Activated naive CD8-positive, alpha-beta T cell treated with anti-CD3 and anti-CD28 coated beads, Interleukin-2, amount 50 U/mL, for 24 hours (primary cell): Measurements from ENCODE around the gene PHRF1.

Experiments used
- ATAC-seq: fragments of 150-1000 bp; cut with Tn5 transposase; one replicate; pipeline ENCODE4 v1.10.0; 2021
- DNase-seq: peaks from one replicate; pipeline ENCODE4 v3.0.0; 2021
- H3K27ac Mint-ChIP-seq: one replicate; pipeline ENCODE4 v1.8.0; 2021; ENCODE audit warnings: mild to moderate bottlenecking, mixed read lengths
- H3K27me3 Mint-ChIP-seq: one replicate; pipeline ENCODE4 v1.8.0; 2021; ENCODE audit warnings: mixed read lengths
- H3K36me3 Mint-ChIP-seq: one replicate; pipeline ENCODE4 v1.8.0; 2021; ENCODE audit warnings: low read depth, mixed read lengths
- H3K4me1 Mint-ChIP-seq: one replicate; pipeline ENCODE4 v1.8.0; 2021; ENCODE audit warnings: mixed read lengths
- H3K4me3 Mint-ChIP-seq: one replicate; pipeline ENCODE4 v1.8.0; 2021; ENCODE audit warnings: mild to moderate bottlenecking, moderate library complexity, mixed read lengths
- H3K9me3 Mint-ChIP-seq: one replicate; pipeline ENCODE4 v1.8.0; 2021; ENCODE audit warnings: mixed read lengths

Gene PHRF1

DNA sequence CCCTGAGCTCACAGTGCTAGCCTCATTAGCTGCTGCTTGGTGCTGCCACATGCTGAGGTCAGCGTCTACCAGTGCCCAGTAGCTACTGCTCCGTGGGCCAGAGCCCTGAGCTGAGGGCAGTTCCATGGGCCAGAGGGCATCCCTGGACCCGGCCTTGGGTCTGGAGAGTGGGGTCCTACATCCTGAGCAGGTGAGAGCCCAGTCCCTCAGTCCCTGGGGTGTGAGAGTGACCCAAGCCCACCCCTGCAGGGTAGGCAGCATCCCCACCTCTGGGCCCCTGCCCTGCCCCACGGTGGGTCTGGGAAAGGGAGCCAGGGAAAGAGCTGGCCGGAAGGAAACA, 25.6 kb upstream of the PHRF1 start:
- H3K4me1 Mint-ChIP-seq, result no peaks in the 10 kb centered on the region
- DNase-seq, result no peak
- no peaks in the 10 kb centered on the region for H3K27me3 Mint-ChIP-seq
- H3K4me3 Mint-ChIP-seq, result no peak overlapping the region
- H3K27ac Mint-ChIP-seq, result no peak overlapping the region
- H3K36me3 Mint-ChIP-seq, result no peaks in the 10 kb centered on the region
- no peaks in the 10 kb centered on the region for H3K9me3 Mint-ChIP-seq
- ATAC-seq, result no peak

DNA sequence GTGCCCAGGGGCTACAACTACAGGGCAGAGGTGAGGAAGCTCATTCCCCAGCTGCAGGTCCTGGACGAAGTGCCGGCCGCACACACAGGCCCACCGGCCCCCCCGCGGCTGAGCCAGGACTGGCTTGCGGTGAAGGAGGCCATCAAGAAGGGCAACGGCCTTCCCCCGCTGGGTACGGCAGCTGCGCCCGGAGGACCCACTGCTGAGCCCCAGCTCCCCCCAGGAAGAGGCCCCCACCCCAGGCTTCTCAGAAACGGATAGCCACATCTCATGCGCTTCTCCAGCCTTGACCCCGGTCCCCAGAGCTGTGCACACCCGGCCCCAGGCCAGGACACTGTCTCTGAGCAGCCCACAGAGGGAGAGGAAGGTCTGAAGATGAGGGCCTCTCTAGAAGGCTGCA, 25.1 kb upstream of the PHRF1 start:
- no peaks in the 10 kb centered on the region for H3K27me3 Mint-ChIP-seq
- ATAC-seq (no peak), DNase-seq (no peak)
- H3K36me3 Mint-ChIP-seq, result no peaks in the 10 kb centered on the region
- no peak overlapping the region for H3K27ac Mint-ChIP-seq
- H3K4me1 Mint-ChIP-seq, result no peaks in the 10 kb centered on the region
- H3K4me3 Mint-ChIP-seq, result no peak overlapping the region
- no peaks in the 10 kb centered on the region for H3K9me3 Mint-ChIP-seq

DNA sequence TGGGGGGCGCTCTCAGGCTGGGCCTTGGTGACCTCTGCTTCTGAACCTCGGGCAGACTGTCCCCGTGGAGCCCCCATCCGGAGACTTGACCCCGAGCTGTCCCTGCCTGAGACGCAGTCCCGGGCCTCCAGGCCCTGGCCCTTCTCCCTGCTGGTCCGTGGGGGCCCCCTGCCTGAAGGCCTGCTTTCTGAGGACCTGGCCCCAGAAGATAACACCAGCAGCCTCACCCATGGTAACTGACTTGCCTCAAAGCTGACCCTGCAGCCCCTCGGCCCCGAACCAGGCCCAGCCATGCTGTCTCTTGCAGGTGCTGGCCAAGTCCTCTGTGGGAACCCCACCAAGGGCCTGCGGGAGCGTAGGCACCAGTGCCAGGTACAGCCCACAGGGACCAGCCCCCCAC, 24.7 kb upstream of the PHRF1 start:
- no peaks in the 10 kb centered on the region for H3K36me3 Mint-ChIP-seq
- no peak overlapping the region for H3K27ac Mint-ChIP-seq
- peaks cover 1% of the 10 kb centered on the region for H3K4me1 Mint-ChIP-seq
- DNase-seq (no peak), ATAC-seq (no peak)
- H3K27me3 Mint-ChIP-seq, result peaks cover 3% of the 10 kb centered on the region
- no peak overlapping the region for H3K4me3 Mint-ChIP-seq
- no peaks in the 10 kb centered on the region for H3K9me3 Mint-ChIP-seq

DNA sequence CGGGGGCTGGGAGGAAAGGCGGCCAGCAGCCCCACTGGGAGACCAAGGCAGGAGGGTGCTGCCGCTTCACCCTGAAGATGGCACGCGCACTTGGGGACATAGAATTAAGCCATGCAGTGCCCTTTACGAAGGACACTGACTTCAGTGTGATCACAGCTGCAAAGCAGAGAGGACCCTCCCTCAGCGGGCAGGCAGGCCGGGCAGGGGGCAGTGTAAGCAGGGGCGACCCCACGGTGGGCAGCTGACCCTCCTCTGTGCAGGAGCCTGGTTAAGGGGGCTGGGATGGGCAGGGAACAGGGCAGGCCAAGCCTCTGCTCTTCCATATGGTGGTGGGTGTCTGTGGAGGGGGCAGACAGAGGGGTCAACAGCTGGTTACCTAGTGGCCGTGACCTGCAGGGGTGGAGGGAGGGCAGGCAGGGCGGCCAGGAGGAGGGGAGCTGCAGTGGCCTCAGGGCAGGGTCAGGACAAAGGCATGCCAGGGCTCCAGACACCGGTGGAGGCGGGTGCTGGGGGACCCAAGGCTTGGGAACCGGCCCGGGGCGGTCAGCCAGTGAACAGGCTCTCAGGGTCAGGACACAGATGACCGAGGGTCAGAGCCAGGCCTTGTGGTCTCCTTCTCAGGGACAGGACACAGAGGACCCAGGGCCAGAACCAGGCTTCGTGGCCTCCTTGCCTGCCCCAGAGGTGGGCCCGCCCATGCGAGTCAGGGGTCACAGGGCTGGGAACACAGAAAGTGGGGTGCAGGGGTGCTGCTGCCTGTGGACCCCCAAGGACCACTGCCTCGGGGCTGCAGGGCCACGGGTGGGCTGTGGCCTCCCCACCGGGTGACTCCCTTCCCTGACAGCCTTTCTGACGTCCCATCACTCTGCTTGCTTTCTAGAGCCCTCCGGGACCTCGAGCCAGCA, 22.9 kb upstream of the PHRF1 start:
- Mint-ChIP-seq H3K27me3 (peaks cover 9% of the 10 kb centered on the region), H3K4me3 (no peak overlapping the region), H3K36me3 (no peaks in the 10 kb centered on the region), H3K9me3 (no peaks in the 10 kb centered on the region), H3K4me1 (peaks cover 1% of the 10 kb centered on the region), H3K27ac (no peak overlapping the region)
- DNase-seq (no peak), ATAC-seq (no peak)

DNA sequence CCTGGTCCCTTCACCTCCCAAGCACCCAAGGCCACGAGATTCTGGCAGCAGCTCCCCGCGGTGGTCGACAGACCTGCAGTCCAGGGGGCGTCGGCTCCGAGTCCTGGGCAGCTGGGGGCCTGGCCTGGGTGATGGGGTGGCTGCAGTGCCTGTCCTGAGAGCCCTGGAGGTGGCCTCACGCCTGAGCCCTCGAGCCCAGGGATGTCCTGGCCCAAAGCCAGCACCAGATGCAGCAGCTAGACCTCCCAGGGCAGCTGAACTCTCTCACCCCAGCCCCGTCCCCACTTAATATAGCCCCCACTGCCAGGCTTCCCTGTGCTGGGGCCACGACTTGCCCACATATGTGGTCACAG, 22.3 kb upstream of the PHRF1 start:
- no peak for DNase-seq
- no peaks in the 10 kb centered on the region for H3K9me3 Mint-ChIP-seq
- H3K36me3 Mint-ChIP-seq, result no peaks in the 10 kb centered on the region
- no peak overlapping the region for H3K4me3 Mint-ChIP-seq
- H3K27me3 Mint-ChIP-seq, result peaks cover 9% of the 10 kb centered on the region
- peaks cover 1% of the 10 kb centered on the region for H3K4me1 Mint-ChIP-seq
- no peak for ATAC-seq
- no peak overlapping the region for H3K27ac Mint-ChIP-seq

DNA sequence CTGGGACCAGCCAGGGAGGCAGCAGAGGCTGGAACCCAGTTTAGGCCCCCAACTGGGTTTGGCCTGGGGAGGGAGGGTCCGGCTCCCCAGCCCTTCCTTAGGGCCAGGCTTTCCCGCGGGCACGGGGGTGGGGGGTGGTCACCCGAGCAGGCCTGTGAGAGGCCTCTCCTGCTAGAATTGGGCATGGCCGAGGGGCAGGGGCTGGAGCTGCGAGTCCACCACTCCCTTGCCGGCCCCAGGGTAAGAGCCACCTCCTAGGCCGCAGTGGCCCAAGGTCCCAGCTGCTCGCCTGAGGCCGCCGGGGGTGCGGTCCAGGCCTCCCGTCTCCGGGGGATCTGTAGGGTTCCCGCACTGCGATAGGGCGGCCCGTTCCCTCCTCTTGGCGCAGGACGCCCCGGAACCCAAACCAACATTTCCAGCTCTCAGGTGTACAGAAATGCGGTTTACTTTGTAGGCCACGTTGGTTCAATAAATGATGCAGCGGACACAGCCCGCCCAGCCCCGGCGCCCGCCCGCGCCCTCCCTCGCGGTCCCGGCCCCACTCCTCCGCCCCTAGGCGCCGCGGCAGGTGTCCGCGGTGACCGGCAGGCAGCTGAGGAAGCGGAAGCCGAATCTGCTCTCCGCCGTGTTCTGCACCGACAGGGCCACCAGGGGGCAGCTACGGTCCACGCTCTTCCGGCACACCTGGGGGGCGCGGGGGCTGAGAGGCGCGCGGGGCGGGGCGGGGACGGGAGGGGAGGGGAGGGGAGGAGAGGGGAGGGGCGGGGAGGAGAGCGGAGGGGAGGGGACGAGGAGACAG, 21.6 kb upstream of the PHRF1 start:
- Mint-ChIP-seq H3K9me3 (no peaks in the 10 kb centered on the region), H3K27me3 (peaks cover 9% of the 10 kb centered on the region), H3K4me3 (no peak overlapping the region), H3K27ac (no peak overlapping the region), H3K36me3 (no peaks in the 10 kb centered on the region), H3K4me1 (peaks cover 1% of the 10 kb centered on the region)
- ATAC-seq (peak; percentile 61), DNase-seq (peak; percentile 79)

DNA sequence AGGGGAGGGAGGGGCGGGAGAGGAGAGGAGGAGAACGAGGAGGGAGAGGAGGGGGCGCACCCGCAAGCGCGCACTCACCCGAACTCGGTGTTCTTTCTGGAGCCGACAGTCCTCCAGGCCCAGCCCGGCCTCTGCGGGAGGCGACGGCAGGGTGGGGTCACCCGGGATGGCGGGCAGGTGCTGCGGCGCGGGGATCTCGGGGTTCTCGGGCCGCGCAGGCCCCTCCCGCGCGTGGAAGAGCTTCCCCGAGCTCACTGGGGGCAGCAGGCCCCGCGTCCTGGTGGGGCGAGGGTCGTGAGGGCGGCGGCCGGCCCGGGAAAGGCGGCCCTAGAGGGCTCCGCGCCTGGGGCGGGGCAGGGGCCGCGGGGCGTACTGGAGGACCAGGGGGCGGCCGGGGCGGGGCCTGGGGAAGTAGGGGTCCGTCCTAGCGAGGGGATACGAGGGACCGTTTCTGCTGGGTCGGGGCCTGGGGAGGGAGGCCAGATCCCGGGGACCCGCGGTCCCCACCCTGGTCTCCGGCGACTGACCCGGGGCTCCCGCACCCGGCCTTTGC, 21.0 kb upstream of the PHRF1 start:
- peaks cover 6% of the 10 kb centered on the region for H3K4me1 Mint-ChIP-seq
- H3K27ac Mint-ChIP-seq, result no peak overlapping the region
- ATAC-seq (no peak), DNase-seq (no peak)
- no peak overlapping the region for H3K4me3 Mint-ChIP-seq
- peaks cover 9% of the 10 kb centered on the region for H3K27me3 Mint-ChIP-seq
- no peaks in the 10 kb centered on the region for H3K36me3 Mint-ChIP-seq
- no peaks in the 10 kb centered on the region for H3K9me3 Mint-ChIP-seq

DNA sequence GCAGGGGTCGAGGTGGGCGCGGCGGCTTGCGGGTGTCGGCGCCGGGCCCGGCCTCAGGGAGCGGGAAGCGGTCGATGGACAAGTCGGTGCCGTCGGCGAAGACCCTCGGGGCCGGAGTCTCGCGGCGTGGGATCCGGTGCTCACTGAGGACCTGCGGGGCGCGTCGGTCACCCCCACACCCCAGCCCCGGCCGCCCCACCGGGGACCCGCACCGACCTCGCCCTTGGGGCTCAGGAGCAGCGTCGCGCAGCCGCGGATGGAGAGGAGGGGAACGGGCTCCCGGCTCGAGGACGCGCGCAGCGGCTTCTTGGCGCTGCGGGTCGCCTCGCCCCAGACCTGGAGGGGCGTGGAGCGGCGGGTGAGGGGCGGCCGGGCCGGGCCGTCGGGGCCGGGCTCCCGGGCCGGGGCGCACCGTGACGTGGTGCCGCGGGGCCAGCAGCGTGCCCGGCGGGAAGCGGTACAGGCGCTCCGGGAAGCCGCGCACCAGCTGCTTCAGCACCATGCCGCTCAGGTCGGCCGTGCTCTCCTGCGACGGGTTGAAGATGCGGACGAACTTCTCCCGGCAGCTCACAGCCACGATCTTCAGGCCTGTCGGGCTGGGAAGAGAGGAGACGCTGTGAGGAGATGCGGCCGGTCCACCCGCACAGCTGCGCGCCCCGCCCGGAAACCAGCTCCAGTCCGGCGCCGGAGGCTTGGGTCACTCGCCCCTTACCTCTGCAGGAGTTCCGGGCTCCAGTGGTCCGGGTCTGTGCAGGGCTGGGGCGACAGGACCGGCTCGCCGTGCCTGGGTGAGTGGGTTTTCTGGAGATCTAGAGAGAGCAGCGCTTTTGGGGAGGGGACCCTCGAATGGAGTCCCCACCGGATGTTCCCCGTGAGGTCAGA, 20.2 kb upstream of the PHRF1 start:
- H3K4me3 Mint-ChIP-seq, result no peak overlapping the region
- ATAC-seq, result no peak
- H3K4me1 Mint-ChIP-seq, result peaks cover 6% of the 10 kb centered on the region
- no peaks in the 10 kb centered on the region for H3K36me3 Mint-ChIP-seq
- H3K27ac Mint-ChIP-seq, result no peak overlapping the region
- no peaks in the 10 kb centered on the region for H3K9me3 Mint-ChIP-seq
- H3K27me3 Mint-ChIP-seq, result peaks cover 9% of the 10 kb centered on the region
- DNase-seq, result no peak

DNA sequence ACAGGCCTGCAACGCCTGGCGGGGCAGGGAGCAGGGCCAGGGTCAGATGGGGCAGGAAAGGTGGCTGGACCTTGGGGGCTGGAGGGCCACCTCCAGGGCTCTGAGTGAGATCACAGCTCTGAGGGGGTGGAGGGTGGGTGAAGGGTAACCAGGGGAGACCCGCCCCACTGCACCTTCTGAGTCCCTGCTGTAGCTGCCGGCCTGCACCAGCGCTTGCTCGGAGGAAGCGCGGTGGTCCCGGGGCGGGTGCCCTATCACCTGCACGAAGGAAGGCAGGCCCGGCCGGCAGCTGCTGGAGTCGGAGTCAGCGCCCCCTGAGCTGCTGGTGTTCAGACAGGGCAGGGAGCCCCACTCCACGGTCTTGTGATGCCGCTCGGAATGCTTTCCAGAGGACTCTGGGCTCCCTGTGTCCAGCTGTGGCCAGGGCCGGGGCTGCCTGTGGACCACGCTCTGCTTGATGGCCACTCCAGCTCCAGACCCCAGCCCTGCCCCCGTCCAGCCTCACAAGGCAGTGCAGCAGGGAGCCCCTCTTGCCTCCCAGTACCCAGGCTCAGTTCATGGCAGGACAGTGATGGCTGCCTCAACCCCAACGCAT, 19.5 kb upstream of the PHRF1 start:
- no peak for DNase-seq
- no peak for ATAC-seq
- Mint-ChIP-seq H3K36me3 (no peaks in the 10 kb centered on the region), H3K4me1 (peaks cover 11% of the 10 kb centered on the region), H3K27me3 (peaks cover 9% of the 10 kb centered on the region), H3K27ac (no peak overlapping the region), H3K9me3 (no peaks in the 10 kb centered on the region), H3K4me3 (no peak overlapping the region)

DNA sequence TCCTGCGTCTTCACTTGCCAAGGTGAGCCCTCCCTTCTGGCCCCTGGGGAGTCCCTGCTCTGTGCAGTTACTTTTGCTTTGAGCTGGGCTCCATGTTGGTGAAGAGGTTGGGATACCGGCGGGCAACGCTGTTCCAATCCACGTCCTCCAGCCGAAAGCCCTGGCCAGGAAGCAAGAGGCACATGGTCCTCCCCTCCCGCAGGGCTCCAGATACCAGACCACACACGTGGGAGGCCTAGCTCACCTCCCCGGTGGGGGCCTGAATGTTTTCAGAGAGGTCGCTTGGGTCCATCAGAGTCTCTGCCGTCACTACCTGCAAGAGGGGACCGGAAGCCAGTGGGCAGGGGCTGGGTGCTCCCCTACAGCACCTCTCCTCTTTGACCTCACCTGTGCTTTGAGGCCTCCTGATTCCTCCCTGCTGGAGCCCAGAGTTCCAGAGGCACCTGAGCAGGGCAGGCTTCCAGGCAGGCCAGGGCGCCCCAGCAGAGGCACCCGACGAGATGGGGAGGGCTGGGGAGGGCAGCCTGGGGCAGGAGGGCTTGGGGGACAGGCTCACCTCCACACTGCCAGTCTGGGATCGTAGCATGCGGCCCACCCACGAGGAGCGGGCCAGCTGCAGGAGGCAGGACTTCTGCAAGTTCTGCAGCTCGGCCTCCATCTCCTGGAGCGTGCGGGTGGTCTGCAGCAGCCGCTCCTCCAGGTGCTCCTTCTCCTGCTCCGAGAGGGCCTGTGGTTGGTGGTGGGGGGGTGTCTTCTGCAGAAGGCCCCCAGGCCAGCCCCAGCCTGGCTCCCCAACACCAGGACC, 18.7 kb upstream of the PHRF1 start:
- Mint-ChIP-seq H3K4me1 (peaks cover 11% of the 10 kb centered on the region), H3K27ac (no peak overlapping the region), H3K4me3 (no peak overlapping the region), H3K27me3 (peaks cover 9% of the 10 kb centered on the region), H3K9me3 (no peaks in the 10 kb centered on the region), H3K36me3 (no peaks in the 10 kb centered on the region)
- ATAC-seq (no peak), DNase-seq (no peak)

DNA sequence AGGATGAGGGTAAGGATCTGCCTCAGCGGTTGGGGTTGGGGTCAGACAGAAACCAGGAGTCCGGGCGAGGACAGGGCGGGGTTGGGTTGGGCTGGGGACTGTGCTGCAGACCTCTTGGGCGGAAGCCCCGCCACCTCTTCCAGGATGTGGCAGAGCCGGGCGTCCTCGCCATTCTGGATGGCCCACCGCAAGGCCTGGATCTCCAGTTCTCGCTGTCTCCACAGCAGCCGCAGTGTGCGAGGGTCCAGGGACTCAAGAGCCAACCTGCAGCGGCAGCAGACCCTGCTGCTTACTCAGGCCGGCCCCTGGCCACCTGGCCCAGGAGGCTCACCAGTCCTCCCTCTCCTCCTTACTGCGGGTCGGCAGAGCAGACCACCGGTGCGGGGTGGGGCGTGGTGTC, 17.8 kb upstream of the PHRF1 start:
- DNase-seq (no peak), ATAC-seq (no peak)
- Mint-ChIP-seq H3K27ac (no peak overlapping the region), H3K27me3 (peaks cover 9% of the 10 kb centered on the region), H3K9me3 (no peaks in the 10 kb centered on the region), H3K4me3 (no peak overlapping the region), H3K4me1 (peaks cover 11% of the 10 kb centered on the region), H3K36me3 (no peaks in the 10 kb centered on the region)

DNA sequence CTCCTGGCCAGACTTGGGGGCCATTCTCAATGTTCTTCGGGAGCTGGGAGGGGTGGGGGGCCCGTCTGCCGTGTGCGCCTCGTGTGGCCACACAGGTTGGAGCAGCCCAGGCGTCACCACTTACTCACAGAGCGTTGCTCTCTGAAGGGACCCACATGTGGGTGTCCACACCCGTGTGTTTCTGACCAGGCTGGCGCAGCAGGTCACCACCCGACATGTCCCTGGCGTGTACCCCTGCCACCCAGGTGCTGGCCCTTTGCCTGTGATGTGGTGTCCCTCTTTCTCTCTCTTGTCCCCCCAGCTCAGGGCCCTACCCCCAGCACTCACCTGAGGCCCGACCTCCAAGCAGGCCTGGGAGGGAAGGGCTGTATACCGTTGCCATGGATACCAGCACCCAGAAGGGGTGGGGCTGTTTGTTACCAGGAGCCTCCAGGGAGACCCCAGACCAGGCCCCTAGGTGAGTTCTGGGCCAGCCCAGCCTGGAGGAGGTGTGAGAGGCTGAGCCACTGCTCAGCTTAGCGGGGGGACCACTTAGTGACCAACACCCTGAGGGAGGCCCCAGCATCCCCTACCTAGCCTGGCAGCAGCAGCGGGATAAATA, 17.1 kb upstream of the PHRF1 start:
- H3K27ac Mint-ChIP-seq, result no peak overlapping the region
- H3K27me3 Mint-ChIP-seq, result peaks cover 9% of the 10 kb centered on the region
- peaks cover 11% of the 10 kb centered on the region for H3K4me1 Mint-ChIP-seq
- H3K9me3 Mint-ChIP-seq, result no peaks in the 10 kb centered on the region
- no peak for DNase-seq
- H3K36me3 Mint-ChIP-seq, result no peaks in the 10 kb centered on the region
- no peak for ATAC-seq
- H3K4me3 Mint-ChIP-seq, result no peak overlapping the region

DNA sequence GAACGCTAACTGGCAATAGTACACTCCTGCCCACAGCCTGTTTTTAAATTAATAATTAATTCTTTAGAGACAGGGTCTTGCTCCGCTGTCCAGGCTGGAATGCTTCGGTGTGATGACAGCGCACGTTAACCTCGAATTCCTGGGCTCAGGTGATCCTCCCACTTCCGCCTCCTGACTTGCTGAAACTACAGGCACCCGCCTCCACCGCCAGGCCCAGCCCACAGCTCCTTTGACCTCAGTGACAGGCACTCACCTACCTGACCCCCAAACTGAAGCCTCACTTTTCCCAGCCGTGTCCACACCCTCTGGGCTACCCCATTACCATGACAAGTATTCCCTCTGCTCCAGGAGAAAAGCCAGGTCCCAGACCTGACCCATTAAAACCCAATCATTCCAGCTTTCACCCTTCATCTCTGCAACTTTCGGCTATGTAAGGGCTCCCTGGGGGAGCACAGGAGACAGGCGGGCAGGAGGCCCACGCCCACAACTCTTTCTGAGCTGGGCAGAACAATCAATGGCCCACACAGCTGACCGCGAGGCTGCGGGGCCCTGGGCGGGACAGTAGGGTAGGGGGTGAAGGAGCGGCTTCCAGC, 16.5 kb upstream of the PHRF1 start:
- Mint-ChIP-seq H3K27me3 (peaks cover 9% of the 10 kb centered on the region), H3K27ac (no peak overlapping the region), H3K9me3 (no peaks in the 10 kb centered on the region), H3K4me3 (peak overlapping the region; percentile 50), H3K36me3 (no peaks in the 10 kb centered on the region), H3K4me1 (peaks cover 11% of the 10 kb centered on the region)
- no peak for DNase-seq
- ATAC-seq, result no peak
